ENCODE measurements around the gene CHL1. TPM values are rescaled to one million over a fixed set of nuclear protein-coding genes. Genes with fewer than 3 reads are reported as not detected.

The CHL1 gene
- total RNA-seq, 4 donors from 2014 or later: 10.4 to 41.5 (median 25.4) TPM

DNA sequence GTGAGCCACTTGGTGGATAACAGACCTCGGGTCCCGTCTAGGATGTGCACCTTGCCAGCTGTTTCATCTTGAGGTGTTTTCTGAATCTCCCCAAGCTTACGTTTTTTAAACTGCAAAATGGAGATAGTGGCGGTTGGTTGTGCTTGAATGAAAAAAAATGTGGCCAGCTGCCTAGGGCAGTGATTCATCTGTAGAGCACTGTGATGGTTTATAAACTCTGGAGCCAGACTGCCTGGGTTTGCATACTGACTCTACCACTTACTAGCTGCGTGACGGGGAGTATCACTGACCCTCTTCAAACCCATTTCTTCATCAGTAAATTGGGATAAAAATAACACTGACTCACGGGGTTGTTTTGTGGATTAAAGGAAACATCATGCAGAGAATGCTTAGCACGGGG, 159.1 kb downstream of the CHL1 start:
- Histone ChIP-seq H3K9me3 (no peaks in the 10 kb centered on the region), H3K4me3 (no peak overlapping the region), H3K27ac (peak overlapping the region; percentile 42 to 62 (median 54)), H3K27me3 (no peaks in the 10 kb centered on the region), H3K36me3 (no peaks in the 10 kb centered on the region), H3K4me1 (peaks cover 0 to 10% (median 5%) of the 10 kb centered on the region in 4 donors)
- peak; percentile 14 for DNase-seq
- 42 to 56% methylated on average over 8 of the region's 8 CpGs for WGBS, 2 donors (ENCODE audit: low coverage in 1 of 2)
- in situ Hi-C loops (cut with MboI; ENCODE audit: low pct_ligation_motif_present in 1 of 4, low pct_unique_long_range_greater_than_20kb in 1 of 4, low sequenced_read_pairs in 3 of 4): no loop called here
- TF ChIP-seq POLR2AphosphoS5 (IDR thresholded peaks at IDR 0.05) (peak in 2 of 3 donors; percentile 25 to 37), POLR2A (IDR thresholded peaks at IDR 0.05) (no peak)
- intact Hi-C loops (cut with DNase I; ENCODE audit: low total_unique reads): no loop called here

DNA sequence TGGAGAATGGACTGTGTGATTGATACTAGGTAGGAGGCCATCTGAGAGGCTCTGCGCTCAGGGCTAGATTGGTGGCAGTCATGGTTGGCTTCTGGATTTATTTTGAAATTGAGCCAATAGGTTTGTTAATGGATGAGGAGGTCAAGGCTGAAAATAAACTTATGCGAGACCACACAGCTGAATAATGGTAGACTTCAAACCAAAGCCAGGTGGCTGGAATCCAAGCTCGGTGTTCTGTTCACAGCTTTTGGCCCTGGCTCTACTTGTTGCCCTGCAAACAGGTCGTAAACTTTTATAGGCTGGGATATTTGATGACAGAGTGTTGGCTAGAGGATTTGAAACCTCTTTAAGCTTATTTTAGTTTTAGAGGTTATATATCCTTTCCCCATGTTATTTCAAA, 160.4 kb downstream of the CHL1 start:
- DNase-seq: peak; percentile 41
- in situ Hi-C loops (cut with MboI; ENCODE audit: low pct_ligation_motif_present in 1 of 4, low pct_unique_long_range_greater_than_20kb in 1 of 4, low sequenced_read_pairs in 3 of 4): no loop called here
- peak overlapping the region; percentile 30 to 62 (median 54) for H3K27ac ChIP-seq
- TF ChIP-seq POLR2AphosphoS5 (IDR thresholded peaks at IDR 0.05) (peak in 1 of 3 donors; percentile 36), POLR2A (IDR thresholded peaks at IDR 0.05) (no peak)
- H3K27me3 ChIP-seq: no peaks in the 10 kb centered on the region
- WGBS, 2 donors (ENCODE audit: low coverage in 1 of 2): 12 to 25% methylated on average over 4 of the region's 4 CpGs
- H3K36me3 ChIP-seq: no peaks in the 10 kb centered on the region
- H3K9me3 ChIP-seq: no peaks in the 10 kb centered on the region
- H3K4me1 ChIP-seq: peaks cover 0 to 10% (median 5%) of the 10 kb centered on the region in 4 donors
- H3K4me3 ChIP-seq: no peak overlapping the region
- intact Hi-C loops (cut with DNase I; ENCODE audit: low total_unique reads): no loop called here

DNA sequence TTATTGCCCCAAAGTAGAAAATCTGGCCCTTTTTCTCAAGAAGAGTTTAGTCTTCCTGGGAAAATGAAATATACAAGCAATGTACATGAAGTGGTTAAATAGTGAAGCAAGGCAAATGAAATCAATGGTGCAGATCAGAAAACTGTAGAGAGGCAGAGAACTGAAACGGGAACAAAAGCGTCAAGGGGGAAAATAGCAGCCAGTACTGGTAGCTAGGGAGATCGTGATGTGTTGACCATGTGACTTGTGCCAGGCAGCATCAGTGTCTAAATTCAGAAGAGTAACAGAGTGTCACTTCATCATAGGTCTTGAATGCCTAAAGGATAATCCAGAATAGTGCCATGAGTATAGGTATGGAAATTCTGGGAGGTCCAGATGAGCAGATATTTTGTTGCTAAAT, 163.1 kb downstream of the CHL1 start:
- Histone ChIP-seq H3K27me3 (no peaks in the 10 kb centered on the region), H3K27ac (no peak overlapping the region), H3K9me3 (no peaks in the 10 kb centered on the region), H3K4me1 (peaks cover 0 to 10% (median 5%) of the 10 kb centered on the region in 4 donors), H3K4me3 (no peak overlapping the region), H3K36me3 (no peaks in the 10 kb centered on the region)
- no peak for TF ChIP-seq POLR2A (IDR thresholded peaks at IDR 0.05)
- TF ChIP-seq POLR2AphosphoS5 (IDR thresholded peaks at IDR 0.05): no peak
- TF ChIP-seq, protein P1, sequence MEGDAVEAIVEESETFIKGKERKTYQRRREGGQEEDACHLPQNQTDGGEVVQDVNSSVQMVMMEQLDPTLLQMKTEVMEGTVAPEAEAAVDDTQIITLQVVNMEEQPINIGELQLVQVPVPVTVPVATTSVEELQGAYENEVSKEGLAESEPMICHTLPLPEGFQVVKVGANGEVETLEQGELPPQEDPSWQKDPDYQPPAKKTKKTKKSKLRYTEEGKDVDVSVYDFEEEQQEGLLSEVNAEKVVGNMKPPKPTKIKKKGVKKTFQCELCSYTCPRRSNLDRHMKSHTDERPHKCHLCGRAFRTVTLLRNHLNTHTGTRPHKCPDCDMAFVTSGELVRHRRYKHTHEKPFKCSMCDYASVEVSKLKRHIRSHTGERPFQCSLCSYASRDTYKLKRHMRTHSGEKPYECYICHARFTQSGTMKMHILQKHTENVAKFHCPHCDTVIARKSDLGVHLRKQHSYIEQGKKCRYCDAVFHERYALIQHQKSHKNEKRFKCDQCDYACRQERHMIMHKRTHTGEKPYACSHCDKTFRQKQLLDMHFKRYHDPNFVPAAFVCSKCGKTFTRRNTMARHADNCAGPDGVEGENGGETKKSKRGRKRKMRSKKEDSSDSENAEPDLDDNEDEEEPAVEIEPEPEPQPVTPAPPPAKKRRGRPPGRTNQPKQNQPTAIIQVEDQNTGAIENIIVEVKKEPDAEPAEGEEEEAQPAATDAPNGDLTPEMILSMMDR (IDR thresholded peaks at IDR 0.05): no peak
- TF ChIP-seq EP300 (IDR thresholded peaks at IDR 0.05; ENCODE audit: low read depth): no peak
- in situ Hi-C loops (cut with MboI; ENCODE audit: low pct_ligation_motif_present in 1 of 4, low pct_unique_long_range_greater_than_20kb in 1 of 4, low sequenced_read_pairs in 3 of 4): no loop called here
- intact Hi-C loops (cut with DNase I; ENCODE audit: low total_unique reads): no loop called here
- WGBS, 2 donors (ENCODE audit: low coverage in 1 of 2): 43 to 49% methylated on average over 3 of the region's 3 CpGs
- DNase-seq: no peak

DNA sequence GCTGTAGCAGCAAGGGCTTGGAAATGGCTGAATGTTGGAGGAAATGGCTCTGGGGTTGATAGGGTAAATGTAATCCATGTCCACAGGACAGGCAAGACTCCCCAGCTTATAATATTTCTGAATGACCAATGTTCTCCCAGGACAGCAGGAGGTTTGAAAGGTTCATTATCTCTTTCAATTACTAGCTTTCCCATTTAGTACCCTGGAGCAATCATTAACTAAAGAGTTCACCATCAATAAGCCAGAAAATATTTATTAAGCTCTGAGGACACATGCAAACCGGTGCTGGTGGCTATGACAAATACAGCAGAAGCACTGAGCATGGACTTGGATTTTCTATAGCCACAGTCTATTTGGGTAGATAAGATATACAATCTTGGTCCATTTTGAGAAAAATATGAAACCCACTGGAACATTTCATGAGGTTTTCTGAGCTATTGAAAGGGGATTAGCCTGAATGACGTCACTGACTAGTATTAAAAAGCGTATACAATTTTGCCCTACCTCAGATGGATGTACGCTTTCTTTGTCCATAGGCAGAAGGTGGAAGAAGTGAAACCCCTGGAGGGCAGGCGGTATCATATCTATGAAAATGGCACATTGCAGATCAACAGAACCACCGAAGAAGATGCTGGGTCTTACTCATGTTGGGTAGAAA, 166.2 kb downstream of the CHL1 start:
- H3K36me3 ChIP-seq: no peaks in the 10 kb centered on the region
- TF ChIP-seq POLR2A (IDR thresholded peaks at IDR 0.05) (no peak), EP300 (IDR thresholded peaks at IDR 0.05; ENCODE audit: low read depth) (no peak), POLR2AphosphoS5 (IDR thresholded peaks at IDR 0.05) (no peak)
- TF ChIP-seq, protein P1 (IDR thresholded peaks at IDR 0.05): no peak
- no peaks in the 10 kb centered on the region for H3K4me1 ChIP-seq
- H3K9me3 ChIP-seq: no peaks in the 10 kb centered on the region
- in situ Hi-C loops (cut with MboI; ENCODE audit: low pct_ligation_motif_present in 1 of 4, low pct_unique_long_range_greater_than_20kb in 1 of 4, low sequenced_read_pairs in 3 of 4): no loop called here
- no peak for DNase-seq
- H3K27ac ChIP-seq: no peak overlapping the region
- no peak overlapping the region for H3K4me3 ChIP-seq
- no peaks in the 10 kb centered on the region for H3K27me3 ChIP-seq
- 84 to 85% methylated on average over 6 of the region's 6 CpGs for WGBS, 2 donors (ENCODE audit: low coverage in 1 of 2)
- intact Hi-C loops (cut with DNase I; ENCODE audit: low total_unique reads): no loop called here

DNA sequence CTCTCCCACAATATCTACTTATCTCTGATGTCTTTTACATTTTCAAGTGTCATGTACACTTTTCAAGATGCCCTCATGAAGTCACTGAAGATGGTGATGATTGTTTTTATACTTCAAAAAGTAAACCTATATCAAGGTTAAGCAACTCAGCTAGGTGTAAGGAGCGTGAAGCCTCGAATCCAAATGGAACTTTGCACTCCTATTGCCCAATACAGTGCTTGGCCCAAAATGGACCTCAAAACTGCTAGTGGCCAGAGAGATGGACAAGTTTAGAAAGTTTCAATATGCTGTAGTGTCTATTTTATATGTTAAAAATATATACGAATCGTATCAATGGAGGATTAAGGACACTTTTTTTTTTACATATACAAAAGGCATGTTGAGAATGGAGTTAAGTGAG, 167.7 kb downstream of the CHL1 start:
- 78 to 93% methylated on average over 4 of the region's 4 CpGs for WGBS, 2 donors (ENCODE audit: low coverage in 1 of 2)
- H3K4me3 ChIP-seq: no peak overlapping the region
- no peaks in the 10 kb centered on the region for H3K36me3 ChIP-seq
- in situ Hi-C loops (cut with MboI; ENCODE audit: low pct_ligation_motif_present in 1 of 4, low pct_unique_long_range_greater_than_20kb in 1 of 4, low sequenced_read_pairs in 3 of 4) (no loop called here), intact Hi-C loops (cut with DNase I; ENCODE audit: low total_unique reads) (no loop called here)
- no peak overlapping the region for H3K27ac ChIP-seq
- TF ChIP-seq, protein P1 (IDR thresholded peaks at IDR 0.05): no peak
- TF ChIP-seq POLR2A (IDR thresholded peaks at IDR 0.05) (no peak), EP300 (IDR thresholded peaks at IDR 0.05; ENCODE audit: low read depth) (no peak), POLR2AphosphoS5 (IDR thresholded peaks at IDR 0.05) (no peak)
- no peaks in the 10 kb centered on the region for H3K9me3 ChIP-seq
- H3K27me3 ChIP-seq: no peaks in the 10 kb centered on the region
- no peaks in the 10 kb centered on the region for H3K4me1 ChIP-seq
- DNase-seq: no peak

Measured in transverse colon (tissue), 4 donors.